ENCODE results near the gene TMEM255B.

GRCh38 chr13:113743366-113744195 is 15.4 kb upstream of the TMEM255B start:
- TF ChIP-seq CTCF (IDR thresholded peaks at IDR 0.05; ENCODE audit: insufficient read depth, low read depth, low read length), result no peak
- TF ChIP-seq EZH2 (IDR thresholded peaks at IDR 0.05; ENCODE audit: insufficient read depth, low read length), result no peak
